HG03378 (cell line): ENCODE measurements around the gene SLC50A1.
"Not testable (repeated sequence)": the region's sequence is repeated elsewhere in the genome, so short reads cannot be mapped to it uniquely, and the experiment has no call there.

Experiments used
- ATAC-seq: cut with Tn5 transposase; IDR thresholded peaks from one replicate; pipeline ENCODE4 v1.9.1; 2021; ENCODE audit warnings: mild to moderate bottlenecking, moderate library complexity; ENCODE audit not compliant: unreplicated experiment

The SLC50A1 gene

GRCh38 chr1:155134322-155134721, 1.3 kb upstream of the SLC50A1 start:
- no peak for ATAC-seq

GRCh38 chr1:155134880-155135414, 705 bp upstream of the SLC50A1 start:
- no peak for ATAC-seq

- no peak for ATAC-seq
These were observed 1.1 kb downstream of the SLC50A1 start for GRCh38 chr1:155136748-155137147.

GRCh38 chr1:155137154-155137949, 1.7 kb downstream of the SLC50A1 start:
- ATAC-seq: no peak

- ATAC-seq: peak; percentile 40
These were observed 4.4 kb downstream of the SLC50A1 start, which contains the start of gene DPM3 for GRCh38 chr1:155139895-155140629. TSS of gene DPM3 (minus strand) at chr1:155140531. CDS start at chr1:155140240, 291 bp downstream.

- no peak for ATAC-seq
These were observed 4.9 kb downstream of the SLC50A1 start for GRCh38 chr1:155140630-155140953.

- ATAC-seq: no peak
These were observed 6.1 kb downstream of the SLC50A1 start for GRCh38 chr1:155141749-155142148.

GRCh38 chr1:155145491-155145890, 9.8 kb downstream of the SLC50A1 start:
- no peak for ATAC-seq

GRCh38 chr1:155155996-155156643, 20.5 kb downstream of the SLC50A1 start:
- not testable (repeated sequence) for ATAC-seq

GRCh38 chr1:155158991-155159390, 23.3 kb downstream of the SLC50A1 start:
- ATAC-seq: no peak

- no peak for ATAC-seq
These were observed 24.5 kb downstream of the SLC50A1 start for GRCh38 chr1:155160128-155160527.

GRCh38 chr1:155162631-155163030, 27.0 kb downstream of the SLC50A1 start:
- not testable (repeated sequence) for ATAC-seq

GRCh38 chr1:155163785-155164184, 28.1 kb downstream of the SLC50A1 start:
- not testable (repeated sequence) for ATAC-seq

GRCh38 chr1:155164625-155165024, 29.0 kb downstream of the SLC50A1 start:
- ATAC-seq: not testable (repeated sequence)

- ATAC-seq: no peak
These were observed 30.4 kb downstream of the SLC50A1 start for GRCh38 chr1:155166051-155166470.

GRCh38 chr1:155166471-155167165, 31.0 kb downstream of the SLC50A1 start:
- ATAC-seq: no peak

- no peak for ATAC-seq
These were observed 31.8 kb downstream of the SLC50A1 start for GRCh38 chr1:155167166-155168104.

- ATAC-seq: not testable (repeated sequence)
These were observed 32.4 kb downstream of the SLC50A1 start for GRCh38 chr1:155168105-155168445.

- no peak for ATAC-seq
These were observed 33.0 kb downstream of the SLC50A1 start for GRCh38 chr1:155168456-155169210.
